Neural progenitor cell (in vitro differentiated cells): ENCODE data around the gene NXPH2.

Experiments used
- CTCF ChIP-seq: fragments of 200-600 bp; sonication (generic); IDR thresholded peaks from 2 replicates; pipeline ENCODE4 v1.5.1; 2017; ENCODE audit warnings: antibody characterized with exemption, mild to moderate bottlenecking
- EZH2 ChIP-seq: fragments of 200-600 bp; sonication (generic); IDR thresholded peaks from 2 replicates; pipeline ENCODE4 v1.6.1; 2017; ENCODE audit warnings: antibody characterized with exemption, mild to moderate bottlenecking, moderate library complexity

- TF ChIP-seq CTCF (no peak), EZH2 (no peak)
Observed at GRCh38 chr2:138724327-138724726, 55.9 kb downstream of the NXPH2 start.
